K562 (cell line): ENCODE measurements around the gene HNRNPLL.

Source experiments
- CREM ChIP-seq: IDR thresholded peaks from 2 replicates; pipeline ENCODE4 v1.6.1; 2014; ENCODE audit warnings: antibody characterized with exemption, low read depth
- EZH2 ChIP-seq: IDR thresholded peaks from 2 replicates; pipeline ENCODE4 v1.6.1; 2012; ENCODE audit warnings: low read depth, mild to moderate bottlenecking, inconsistent platforms, low read length, borderline replicate concordance
- HEY1 ChIP-seq: fragments of 250-450 bp; sonication (Bioruptor Pico); IDR thresholded peaks from 2 replicates; pipeline ENCODE4 v1.5.0; 2020; ENCODE audit warnings: mild to moderate bottlenecking, moderate library complexity, borderline replicate concordance
- NRF1 ChIP-seq, 2 experiments: fragments of 450-650 bp; IDR thresholded peaks in 1 of 2; conservative IDR thresholded peaks in 1 of 2; 2 replicates each; pipeline ENCODE4 v1.6.1; 2014; ENCODE audit warnings: mild to moderate bottlenecking in 2 of 2
- PRPF4 ChIP-seq: fragments of 200-400 bp; formaldehyde crosslinking; IDR thresholded peaks from one replicate; pipeline ENCODE4 v1.6.1; 2017; ENCODE audit warnings: low read length, low read depth, mild to moderate bottlenecking; ENCODE audit not compliant: insufficient read depth, poor library complexity, severe bottlenecking
- PTBP1 ChIP-seq: fragments of 200-400 bp; formaldehyde crosslinking; IDR thresholded peaks from 2 replicates; pipeline ENCODE4 v1.6.1; 2017; ENCODE audit warnings: low read depth, low read length
- STAT5B ChIP-seq: fragments of 250-450 bp; sonication (Bioruptor Pico); IDR thresholded peaks from 2 replicates; pipeline ENCODE4 v1.8.0; 2021; ENCODE audit warnings: mild to moderate bottlenecking, inconsistent platforms
- ZNF232 ChIP-seq: sonication (generic); formaldehyde crosslinking; IDR thresholded peaks from 2 replicates; pipeline ENCODE4 v1.8.0; 2022; ENCODE audit warnings: mild to moderate bottlenecking, missing genetic modification reagents
- TF ChIP-seq, protein P1 (sequence below): fragments of 450-650 bp; formaldehyde crosslinking; IDR thresholded peaks from 2 replicates; pipeline ENCODE4 v1.4.0; 2020; ENCODE audit warnings: mild to moderate bottlenecking, mixed read lengths

- TF ChIP-seq CREM: no peak
- no peak for TF ChIP-seq EZH2
- no peak for TF ChIP-seq HEY1 (CRISPR knock-in tag)
- no peak for TF ChIP-seq NRF1 (conservative IDR thresholded peaks at IDR 0.05 in 1 of 2, IDR thresholded peaks at IDR 0.05 in 1 of 2)
- no peak for TF ChIP-seq PRPF4
- TF ChIP-seq PTBP1: no peak
- TF ChIP-seq, protein P1, sequence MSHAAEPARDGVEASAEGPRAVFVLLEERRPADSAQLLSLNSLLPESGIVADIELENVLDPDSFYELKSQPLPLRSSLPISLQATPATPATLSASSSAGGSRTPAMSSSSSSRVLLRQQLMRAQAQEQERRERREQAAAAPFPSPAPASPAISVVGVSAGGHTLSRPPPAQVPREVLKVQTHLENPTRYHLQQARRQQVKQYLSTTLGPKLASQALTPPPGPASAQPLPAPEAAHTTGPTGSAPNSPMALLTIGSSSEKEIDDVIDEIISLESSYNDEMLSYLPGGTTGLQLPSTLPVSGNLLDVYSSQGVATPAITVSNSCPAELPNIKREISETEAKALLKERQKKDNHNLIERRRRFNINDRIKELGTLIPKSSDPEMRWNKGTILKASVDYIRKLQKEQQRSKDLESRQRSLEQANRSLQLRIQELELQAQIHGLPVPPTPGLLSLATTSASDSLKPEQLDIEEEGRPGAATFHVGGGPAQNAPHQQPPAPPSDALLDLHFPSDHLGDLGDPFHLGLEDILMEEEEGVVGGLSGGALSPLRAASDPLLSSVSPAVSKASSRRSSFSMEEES: no peak
- TF ChIP-seq STAT5B (CRISPR knock-in tag): no peak
- TF ChIP-seq ZNF232 (CRISPR knock-in tag): no peak
Measured at GRCh38 chr2:38571193-38571592, 31.5 kb downstream of the HNRNPLL start.
